DOHH2 (cell line): Measurements from ENCODE around the gene RAB4B.

Source experiments
- H3F3A ChIP-seq: fragments of 200-600 bp; sonication (generic), shearing (Covaris generic); 2 replicates; pipeline ENCODE4 v1.6.0; 2016; ENCODE audit warnings: antibody characterized with exemption, mild to moderate bottlenecking; ENCODE audit not compliant: control insufficient read depth, insufficient read depth
- H3K27ac ChIP-seq: fragments of 200-600 bp; sonication (generic); 2 replicates; pipeline ENCODE4 v1.5.1; 2014; ENCODE audit warnings: low read depth, mild to moderate bottlenecking, low read length, moderate library complexity
- H3K27me3 ChIP-seq: fragments of 200-600 bp; sonication (generic); 2 replicates; pipeline ENCODE4 v1.6.1; 2014; ENCODE audit warnings: mild to moderate bottlenecking, low read length, mixed read lengths; ENCODE audit not compliant: control insufficient read depth
- H3K36me3 ChIP-seq: fragments of 200-600 bp; sonication (generic); 2 replicates; pipeline ENCODE4 v1.6.1; 2014; ENCODE audit warnings: mild to moderate bottlenecking, low read length, moderate library complexity, mixed read lengths; ENCODE audit not compliant: control insufficient read depth
- H3K4me1 ChIP-seq: fragments of 200-600 bp; sonication (generic); 2 replicates; pipeline ENCODE4 v1.6.1; 2014; ENCODE audit warnings: mild to moderate bottlenecking, low read length, mixed read lengths; ENCODE audit not compliant: control insufficient read depth
- H3K4me2 ChIP-seq: fragments of 200-600 bp; sonication (generic); 2 replicates; pipeline ENCODE4 v1.6.0; 2014; ENCODE audit warnings: mild to moderate bottlenecking, low read length, moderate library complexity
- H3K4me3 ChIP-seq: fragments of 200-600 bp; sonication (generic); 2 replicates; pipeline ENCODE4 v1.5.1; 2014; ENCODE audit warnings: mild to moderate bottlenecking, low read length, mixed read lengths
- H3K79me2 ChIP-seq: fragments of 200-600 bp; sonication (generic); 2 replicates; pipeline ENCODE4 v1.6.1; 2014; ENCODE audit warnings: mild to moderate bottlenecking, low read length, mixed read lengths; ENCODE audit not compliant: control insufficient read depth
- H3K9me2 ChIP-seq: fragments of 200-600 bp; sonication (generic); replicated peaks from 2 replicates; pipeline ENCODE4 v1.6.1; 2014; ENCODE audit warnings: mild to moderate bottlenecking, low read length, mixed read lengths; ENCODE audit not compliant: control insufficient read depth
- H3K9me3 ChIP-seq: fragments of 200-600 bp; sonication (generic); 2 replicates; pipeline ENCODE4 v1.6.1; 2014; ENCODE audit warnings: antibody characterized with exemption, low read length, mixed read lengths; ENCODE audit not compliant: control insufficient read depth, insufficient read depth
- H4K20me1 ChIP-seq: fragments of 200-600 bp; sonication (generic); 2 replicates; pipeline ENCODE4 v1.6.0; 2014; ENCODE audit warnings: low read depth, mild to moderate bottlenecking, antibody characterized with exemption, low read length, moderate library complexity; ENCODE audit not compliant: control insufficient read depth, insufficient read depth
- CTCF ChIP-seq: fragments of 200-600 bp; sonication (generic); IDR thresholded peaks from one replicate; pipeline ENCODE4 v1.5.1; 2014; ENCODE audit warnings: antibody characterized with exemption, mild to moderate bottlenecking, low read depth, low read length; ENCODE audit not compliant: poor library complexity, severe bottlenecking
- EZH2phosphoT487 ChIP-seq: fragments of 200-600 bp; sonication (generic); IDR thresholded peaks from 2 replicates; pipeline ENCODE4 v1.6.1; 2017; ENCODE audit warnings: borderline replicate concordance, mild to moderate bottlenecking, antibody characterized with exemption, low read length, moderate library complexity, mixed read lengths

The RAB4B gene

DNA sequence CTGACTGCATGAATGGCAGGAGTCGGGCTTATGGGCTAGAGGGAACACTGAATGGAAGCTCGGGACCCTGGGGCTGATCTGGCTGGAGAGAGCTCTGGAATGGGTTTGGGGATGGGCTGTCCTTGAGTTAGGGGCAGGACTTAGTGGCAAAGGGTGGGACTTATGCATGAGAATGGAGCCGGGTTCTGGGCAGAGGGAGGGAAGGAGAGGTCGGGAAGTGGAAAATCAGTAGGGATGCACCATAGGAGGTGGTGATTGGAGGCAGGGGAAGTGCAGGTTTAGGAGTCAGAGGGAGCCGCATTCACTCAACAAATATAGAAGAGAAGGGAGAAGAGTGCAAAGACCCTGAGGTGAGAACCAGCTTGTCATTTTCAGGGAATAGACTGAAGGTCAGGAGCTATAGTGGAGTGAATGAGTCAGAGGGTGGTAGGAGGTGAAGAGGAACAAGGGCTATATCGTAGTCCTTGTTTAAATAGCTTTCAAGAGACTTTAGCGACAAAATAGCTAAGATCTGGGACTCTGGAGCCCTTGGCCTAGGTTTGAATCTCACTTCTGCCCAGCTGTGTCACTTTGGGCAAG, 748 bp downstream of the RAB4B start:
- TF ChIP-seq EZH2phosphoT487 (no peak), CTCF (no peak)
- H3K27ac ChIP-seq = peak overlapping the region; percentile 99
- H3K9me3 ChIP-seq = no peaks in the 10 kb centered on the region
- H3K4me2 ChIP-seq = peak overlapping the region; percentile 93
- H4K20me1 ChIP-seq = no peaks in the 10 kb centered on the region
- peaks cover 12% of the 10 kb centered on the region for H3K79me2 ChIP-seq
- H3K9me2 ChIP-seq = no peaks in the 10 kb centered on the region
- peaks cover 6% of the 10 kb centered on the region; the same call in 1 of the 2 replicates for H3K36me3 ChIP-seq
- H3K4me3 ChIP-seq = peak overlapping the region; percentile 89
- peaks cover 44% of the 10 kb centered on the region for H3K4me1 ChIP-seq
- H3F3A ChIP-seq = peaks cover 18% of the 10 kb centered on the region
- no peaks in the 10 kb centered on the region for H3K27me3 ChIP-seq

DNA sequence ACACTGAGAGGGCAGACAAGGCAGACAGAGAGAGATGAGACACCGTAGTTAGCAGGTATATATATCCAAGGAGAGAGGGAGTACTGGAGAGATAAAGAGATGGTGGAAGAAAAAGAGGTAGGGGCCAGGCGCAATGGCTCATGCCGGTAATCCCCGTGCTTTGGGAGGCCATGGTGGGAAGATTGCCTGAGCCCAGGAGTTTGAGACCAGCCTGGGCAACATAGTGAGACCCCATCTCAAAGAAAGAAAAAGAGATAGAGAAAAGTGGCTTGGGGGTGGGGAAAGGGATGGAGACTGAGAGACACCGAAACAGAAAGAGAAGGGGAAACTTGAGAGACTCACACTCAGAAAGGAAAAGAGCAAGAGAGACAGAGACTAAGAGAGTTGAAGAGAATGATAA, 2.5 kb downstream of the RAB4B start:
- Histone ChIP-seq H3K36me3 (peaks cover 6% of the 10 kb centered on the region; the same call in 1 of the 2 replicates), H3K4me1 (peaks cover 31% of the 10 kb centered on the region), H3K4me2 (no peak overlapping the region), H4K20me1 (no peaks in the 10 kb centered on the region), H3F3A (peaks cover 12% of the 10 kb centered on the region), H3K79me2 (peaks cover 12% of the 10 kb centered on the region), H3K4me3 (no peak overlapping the region), H3K27me3 (no peaks in the 10 kb centered on the region), H3K9me2 (no peaks in the 10 kb centered on the region), H3K9me3 (no peaks in the 10 kb centered on the region), H3K27ac (no peak overlapping the region)
- TF ChIP-seq CTCF (no peak), EZH2phosphoT487 (no peak)

GRCh38 chr19:40781140-40781539, 3.1 kb downstream of the RAB4B start:
- Histone ChIP-seq H3K9me3 (no peaks in the 10 kb centered on the region), H3K4me1 (peaks cover 28% of the 10 kb centered on the region), H3K27ac (no peak overlapping the region), H3K4me2 (no peak overlapping the region), H4K20me1 (no peaks in the 10 kb centered on the region), H3K79me2 (peaks cover 12% of the 10 kb centered on the region), H3K4me3 (no peak overlapping the region), H3K36me3 (peaks cover 6% of the 10 kb centered on the region; the same call in 1 of the 2 replicates), H3F3A (peaks cover 12% of the 10 kb centered on the region), H3K27me3 (no peaks in the 10 kb centered on the region), H3K9me2 (no peaks in the 10 kb centered on the region)
- TF ChIP-seq EZH2phosphoT487 (no peak), CTCF (no peak)
